ENCODE results near the gene PLCB1. TPM values are rescaled to one million over a fixed set of nuclear protein-coding genes. Genes with fewer than 3 reads are reported as not detected.

The PLCB1 gene
- total RNA-seq, 2 donors from 2014 or later: 7.3 to 45.5 TPM

- Histone ChIP-seq H3K9me3 (no peaks in the 10 kb centered on the region), H3K27ac (no peak overlapping the region), H3K36me3 (no peaks in the 10 kb centered on the region), H3K4me3 (no peak overlapping the region), H3K4me1 (peaks cover 0 to under 1% of the 10 kb centered on the region in 2 donors), H3K27me3 (no peaks in the 10 kb centered on the region)
- DNase-seq (ENCODE audit: low spot score): no peak
- no peak for TF ChIP-seq CTCF (IDR thresholded peaks at IDR 0.05)
Measured at GRCh38 chr20:8352486-8352885, 220.4 kb downstream of the PLCB1 start.

- no peak for DNase-seq (ENCODE audit: low spot score)
- no peak for TF ChIP-seq CTCF (IDR thresholded peaks at IDR 0.05)
- H3K4me1 ChIP-seq: no peaks in the 10 kb centered on the region
Measured at GRCh38 chr20:8353512-8353911, 221.4 kb downstream of the PLCB1 start.

GRCh38 chr20:8355453-8355852 is 223.4 kb downstream of the PLCB1 start:
- Histone ChIP-seq H3K27me3 (no peaks in the 10 kb centered on the region), H3K4me3 (no peak overlapping the region), H3K9me3 (no peaks in the 10 kb centered on the region), H3K36me3 (no peaks in the 10 kb centered on the region), H3K27ac (no peak overlapping the region), H3K4me1 (no peaks in the 10 kb centered on the region)
- no peak for TF ChIP-seq CTCF (IDR thresholded peaks at IDR 0.05)
- DNase-seq (ENCODE audit: low spot score): no peak

More at GRCh38 chr20:8353512-8353911, 221.4 kb downstream of the PLCB1 start:
- no peaks in the 10 kb centered on the region for H3K36me3 ChIP-seq
- no peaks in the 10 kb centered on the region for H3K9me3 ChIP-seq
- H3K27ac ChIP-seq: no peak overlapping the region
- H3K4me3 ChIP-seq: no peak overlapping the region
- H3K27me3 ChIP-seq: no peaks in the 10 kb centered on the region

GRCh38 chr20:8356806-8357205 is 224.7 kb downstream of the PLCB1 start:
- H3K27ac ChIP-seq: no peak overlapping the region

GRCh38 chr20:8357703-8358102 is 225.6 kb downstream of the PLCB1 start:
- no peak for TF ChIP-seq CTCF (IDR thresholded peaks at IDR 0.05)
- Histone ChIP-seq H3K27ac (no peak overlapping the region), H3K4me1 (peaks cover 0 to 11% of the 10 kb centered on the region in 2 donors), H3K9me3 (no peaks in the 10 kb centered on the region), H3K27me3 (no peaks in the 10 kb centered on the region), H3K36me3 (no peaks in the 10 kb centered on the region), H3K4me3 (no peak overlapping the region)
- DNase-seq (ENCODE audit: low spot score): no peak

More at GRCh38 chr20:8356806-8357205, 224.7 kb downstream of the PLCB1 start:
- Histone ChIP-seq H3K4me1 (peaks cover 0 to 11% of the 10 kb centered on the region in 2 donors), H3K36me3 (no peaks in the 10 kb centered on the region), H3K9me3 (no peaks in the 10 kb centered on the region), H3K4me3 (no peak overlapping the region), H3K27me3 (no peaks in the 10 kb centered on the region)
- TF ChIP-seq CTCF (IDR thresholded peaks at IDR 0.05): no peak
- DNase-seq (ENCODE audit: low spot score): no peak

- H3K4me1 ChIP-seq: peaks cover 0 to 11% of the 10 kb centered on the region in 2 donors
- H3K4me3 ChIP-seq: no peak overlapping the region
- no peak for DNase-seq (ENCODE audit: low spot score)
- no peak overlapping the region for H3K27ac ChIP-seq
- H3K36me3 ChIP-seq: no peaks in the 10 kb centered on the region
- H3K9me3 ChIP-seq: no peaks in the 10 kb centered on the region
- H3K27me3 ChIP-seq: no peaks in the 10 kb centered on the region
- TF ChIP-seq CTCF (IDR thresholded peaks at IDR 0.05): no peak
Measured at GRCh38 chr20:8360035-8360434, 228.0 kb downstream of the PLCB1 start.

Data from right atrium auricular region (tissue), 2 donors.